ENCODE measurements around the gene RPS19BP1.
A peak's percentile ranks its signal among the peaks of the same experiment; 100 is the strongest.
"Not testable (repeated sequence)": the region's sequence is repeated elsewhere in the genome, so short reads cannot be mapped to it uniquely, and the experiment has no call there.

RPS19BP1 gene

DNA sequence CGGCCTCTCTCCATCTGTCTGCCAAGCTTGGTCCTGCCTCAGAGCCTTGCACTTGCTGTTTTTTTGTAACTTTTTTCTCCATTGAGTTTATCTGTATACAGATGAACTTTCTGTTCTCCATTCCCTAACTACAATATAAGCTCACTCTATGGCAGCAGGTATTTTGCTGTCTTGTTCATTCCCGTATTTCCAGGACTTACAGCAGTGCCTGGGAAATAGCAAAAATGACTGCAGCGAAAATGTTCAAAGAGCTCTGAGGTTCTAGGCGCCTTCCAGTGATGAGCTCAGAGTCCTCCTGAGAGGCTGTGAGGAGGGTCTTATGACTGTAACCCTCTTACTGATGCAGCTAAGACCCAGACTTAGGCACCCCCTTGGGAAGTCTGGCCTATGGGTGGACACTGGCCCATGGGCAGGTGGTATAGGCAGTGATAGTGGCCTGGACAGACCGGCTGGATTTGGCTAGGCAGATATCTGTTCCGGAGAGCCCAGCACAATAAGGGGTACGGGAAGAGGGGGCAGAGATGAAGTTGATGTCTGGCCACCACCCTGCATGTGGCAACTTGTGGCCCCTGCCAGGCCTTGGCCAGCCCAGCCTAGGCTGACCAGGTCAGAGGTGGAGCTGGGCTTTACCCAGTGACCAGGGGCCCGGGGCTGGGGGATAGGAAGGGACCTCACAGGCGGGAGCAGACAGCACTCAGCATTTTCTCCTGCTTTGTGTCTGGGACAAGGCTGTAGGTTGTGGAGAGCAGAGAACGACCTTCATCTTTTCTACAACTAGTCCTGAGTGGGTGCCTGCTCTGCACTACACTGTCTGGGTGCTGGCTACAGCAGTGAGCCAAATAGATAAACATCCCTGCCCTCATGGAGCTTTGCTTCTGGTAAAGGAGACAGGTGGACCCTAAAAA, 7.5 kb downstream of the RPS19BP1 start:
- H3K9me3 ChIP-seq (ENCODE audit: insufficient read depth, low read length), result no peaks in the 10 kb centered on the region
- peaks cover 25% of the 10 kb centered on the region for H3K79me2 ChIP-seq (ENCODE audit: insufficient read depth, low read length)
- TF ChIP-seq EZH2phosphoT487 (conservative IDR thresholded peaks at IDR 0.05; ENCODE audit: low read length), result no peak
- TF ChIP-seq, protein P1, sequence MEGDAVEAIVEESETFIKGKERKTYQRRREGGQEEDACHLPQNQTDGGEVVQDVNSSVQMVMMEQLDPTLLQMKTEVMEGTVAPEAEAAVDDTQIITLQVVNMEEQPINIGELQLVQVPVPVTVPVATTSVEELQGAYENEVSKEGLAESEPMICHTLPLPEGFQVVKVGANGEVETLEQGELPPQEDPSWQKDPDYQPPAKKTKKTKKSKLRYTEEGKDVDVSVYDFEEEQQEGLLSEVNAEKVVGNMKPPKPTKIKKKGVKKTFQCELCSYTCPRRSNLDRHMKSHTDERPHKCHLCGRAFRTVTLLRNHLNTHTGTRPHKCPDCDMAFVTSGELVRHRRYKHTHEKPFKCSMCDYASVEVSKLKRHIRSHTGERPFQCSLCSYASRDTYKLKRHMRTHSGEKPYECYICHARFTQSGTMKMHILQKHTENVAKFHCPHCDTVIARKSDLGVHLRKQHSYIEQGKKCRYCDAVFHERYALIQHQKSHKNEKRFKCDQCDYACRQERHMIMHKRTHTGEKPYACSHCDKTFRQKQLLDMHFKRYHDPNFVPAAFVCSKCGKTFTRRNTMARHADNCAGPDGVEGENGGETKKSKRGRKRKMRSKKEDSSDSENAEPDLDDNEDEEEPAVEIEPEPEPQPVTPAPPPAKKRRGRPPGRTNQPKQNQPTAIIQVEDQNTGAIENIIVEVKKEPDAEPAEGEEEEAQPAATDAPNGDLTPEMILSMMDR (IDR thresholded peaks at IDR 0.05; ENCODE audit: insufficient read depth, low read length, poor library complexity, severe bottlenecking), result no peak
- H4K20me1 ChIP-seq (ENCODE audit: low read depth, low read length), result peaks cover 11% of the 10 kb centered on the region; the same call in 1 of the 2 replicates
- no peaks in the 10 kb centered on the region for H3K9me2 ChIP-seq (replicated peaks; ENCODE audit: insufficient read depth, low read length)
- peaks cover 19% of the 10 kb centered on the region for H3K36me3 ChIP-seq (ENCODE audit: low read length)
- H3K27ac ChIP-seq (ENCODE audit: low read depth, low read length), result peak overlapping the region; percentile 17
- no peak overlapping the region for H3K4me3 ChIP-seq (ENCODE audit: insufficient read depth, low read length, poor library complexity, severe bottlenecking)
- peak overlapping the region; percentile 8 for H3K4me2 ChIP-seq (ENCODE audit: low read depth, low read length, poor library complexity, severe bottlenecking)
- no peaks in the 10 kb centered on the region for H3K27me3 ChIP-seq (ENCODE audit: low read length)
- H3K9ac ChIP-seq (ENCODE audit: low read length), result no peak overlapping the region
- no peak overlapping the region for H2AFZ ChIP-seq (ENCODE audit: low read depth, low read length, severe bottlenecking)
- peaks cover 90% of the 10 kb centered on the region for H3F3A ChIP-seq (ENCODE audit: insufficient read depth)

DNA sequence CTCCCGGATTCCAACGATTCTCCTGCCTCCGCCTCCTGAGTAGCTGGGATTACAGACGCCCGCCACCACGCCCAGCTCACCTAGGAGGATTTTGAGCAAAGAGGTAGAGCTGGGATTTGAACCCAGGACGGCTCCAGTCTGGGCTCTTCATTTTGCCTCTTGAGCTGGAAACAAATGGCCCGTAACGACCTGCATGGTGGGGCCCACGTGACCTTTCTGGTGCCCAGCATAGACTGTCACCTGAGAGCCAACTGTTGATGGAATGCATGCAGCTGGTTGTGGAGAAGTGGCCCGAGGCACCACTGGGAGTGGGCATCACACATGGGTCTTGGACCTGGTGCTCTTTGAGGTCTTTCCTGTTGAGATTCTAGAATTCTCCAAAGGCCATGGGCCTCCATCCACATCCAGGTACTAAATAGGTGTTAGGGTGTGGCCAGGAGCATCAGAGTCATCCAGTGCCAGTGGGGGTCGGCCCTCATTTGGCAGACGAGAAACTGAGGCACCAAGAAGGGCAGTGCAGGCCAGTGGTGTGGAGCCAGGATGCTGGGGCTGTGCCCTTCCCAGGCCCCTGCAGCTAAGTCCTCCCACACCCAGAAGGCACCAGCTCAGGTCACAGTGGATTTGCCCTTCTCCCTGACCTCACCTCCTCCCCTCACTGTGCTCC, 8.3 kb downstream of the RPS19BP1 start:
- TF ChIP-seq, protein P1 (IDR thresholded peaks at IDR 0.05; ENCODE audit: insufficient read depth, low read length, poor library complexity, severe bottlenecking), result no peak
- no peak for TF ChIP-seq EZH2phosphoT487 (conservative IDR thresholded peaks at IDR 0.05; ENCODE audit: low read length)
- Histone ChIP-seq H3K4me3 (ENCODE audit: insufficient read depth, low read length, poor library complexity, severe bottlenecking) (no peak overlapping the region), H3K4me2 (ENCODE audit: low read depth, low read length, poor library complexity, severe bottlenecking) (peak overlapping the region; percentile 8), H3K27ac (ENCODE audit: low read depth, low read length) (peak overlapping the region; percentile 17; the same call in 1 of the 2 replicates), H4K20me1 (ENCODE audit: low read depth, low read length) (peaks cover 11% of the 10 kb centered on the region; the same call in 1 of the 2 replicates), H3F3A (ENCODE audit: insufficient read depth) (peaks cover 82% of the 10 kb centered on the region), H3K36me3 (ENCODE audit: low read length) (peaks cover 19% of the 10 kb centered on the region), H3K9ac (ENCODE audit: low read length) (no peak overlapping the region), H3K9me3 (ENCODE audit: insufficient read depth, low read length) (no peaks in the 10 kb centered on the region), H3K79me2 (ENCODE audit: insufficient read depth, low read length) (peaks cover 28% of the 10 kb centered on the region), H3K27me3 (ENCODE audit: low read length) (no peaks in the 10 kb centered on the region), H3K9me2 (replicated peaks; ENCODE audit: insufficient read depth, low read length) (no peaks in the 10 kb centered on the region), H2AFZ (ENCODE audit: low read depth, low read length, severe bottlenecking) (no peak overlapping the region)

DNA sequence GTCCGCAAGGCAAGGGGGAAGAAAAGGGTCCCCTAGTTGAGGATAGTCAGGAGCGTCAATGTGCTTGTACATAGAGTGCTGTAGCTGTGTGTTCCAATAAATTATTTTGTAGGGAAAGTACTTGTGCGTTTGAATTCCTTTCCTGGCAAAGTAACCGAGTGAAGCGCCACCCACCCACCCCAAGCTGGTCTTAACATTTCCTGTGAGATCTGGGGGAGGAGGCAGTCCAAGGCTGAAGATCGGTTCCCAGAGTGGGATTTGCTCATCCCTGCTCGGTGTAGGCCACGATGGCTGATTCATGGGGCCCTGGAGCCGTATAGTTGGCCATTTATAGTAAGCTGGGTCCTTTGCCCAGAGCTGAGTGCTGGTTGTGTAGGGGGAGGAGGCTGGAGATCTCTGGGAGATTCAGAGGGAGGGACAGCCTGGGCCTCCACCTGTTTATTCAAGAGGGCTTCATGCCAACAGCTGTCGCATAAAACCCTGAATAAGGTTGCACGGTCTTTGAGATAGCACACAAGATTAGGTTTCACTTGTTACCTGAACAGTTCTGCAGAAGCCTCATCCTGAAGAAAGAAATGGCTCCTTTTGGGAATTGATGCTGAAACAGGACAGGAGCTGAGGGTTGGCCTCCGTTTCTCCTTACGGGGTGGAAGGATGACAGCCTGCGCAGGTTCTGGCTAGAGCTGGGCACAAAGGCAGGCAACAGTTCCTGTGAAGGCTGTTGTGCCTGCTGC, 9.8 kb downstream of the RPS19BP1 start:
- Histone ChIP-seq H3K27ac (ENCODE audit: low read depth, low read length) (peak overlapping the region; percentile 90), H3K9me3 (ENCODE audit: insufficient read depth, low read length) (no peaks in the 10 kb centered on the region), H3K4me3 (ENCODE audit: insufficient read depth, low read length, poor library complexity, severe bottlenecking) (peak overlapping the region; percentile 87), H3K27me3 (ENCODE audit: low read length) (no peaks in the 10 kb centered on the region), H3K9me2 (replicated peaks; ENCODE audit: insufficient read depth, low read length) (no peaks in the 10 kb centered on the region), H3K36me3 (ENCODE audit: low read length) (peaks cover 19% of the 10 kb centered on the region), H4K20me1 (ENCODE audit: low read depth, low read length) (peaks cover 11% of the 10 kb centered on the region; the same call in 1 of the 2 replicates), H2AFZ (ENCODE audit: low read depth, low read length, severe bottlenecking) (no peak overlapping the region), H3F3A (ENCODE audit: insufficient read depth) (peaks cover 81% of the 10 kb centered on the region), H3K9ac (ENCODE audit: low read length) (peak overlapping the region; percentile 99), H3K4me2 (ENCODE audit: low read depth, low read length, poor library complexity, severe bottlenecking) (peak overlapping the region; percentile 64), H3K79me2 (ENCODE audit: insufficient read depth, low read length) (peaks cover 38% of the 10 kb centered on the region)
- TF ChIP-seq, protein P1 (IDR thresholded peaks at IDR 0.05; ENCODE audit: insufficient read depth, low read length, poor library complexity, severe bottlenecking), result no peak
- no peak for TF ChIP-seq EZH2phosphoT487 (conservative IDR thresholded peaks at IDR 0.05; ENCODE audit: low read length)

DNA sequence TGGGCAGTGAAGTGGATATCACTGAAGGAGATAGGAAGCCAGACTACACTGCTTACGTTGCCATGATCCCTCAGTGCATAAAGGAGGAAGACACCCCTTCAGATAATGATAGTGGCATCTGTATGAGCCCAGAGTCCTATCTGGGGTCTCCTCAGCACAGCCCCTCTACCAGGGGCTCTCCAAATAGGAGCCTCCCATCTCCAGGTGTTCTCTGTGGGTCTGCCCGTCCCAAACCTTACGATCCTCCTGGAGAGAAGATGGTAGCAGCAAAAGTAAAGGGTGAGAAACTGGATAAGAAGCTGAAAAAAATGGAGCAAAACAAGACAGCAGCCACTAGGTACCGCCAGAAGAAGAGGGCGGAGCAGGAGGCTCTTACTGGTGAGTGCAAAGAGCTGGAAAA, 10.5 kb downstream of the RPS19BP1 start:
- H3K79me2 ChIP-seq (ENCODE audit: insufficient read depth, low read length), result peaks cover 38% of the 10 kb centered on the region
- H4K20me1 ChIP-seq (ENCODE audit: low read depth, low read length), result peaks cover 11% of the 10 kb centered on the region; the same call in 1 of the 2 replicates
- peak overlapping the region; percentile 64 for H3K4me2 ChIP-seq (ENCODE audit: low read depth, low read length, poor library complexity, severe bottlenecking)
- H3K36me3 ChIP-seq (ENCODE audit: low read length), result peaks cover 19% of the 10 kb centered on the region
- H3K9me3 ChIP-seq (ENCODE audit: insufficient read depth, low read length); H3K9me2 ChIP-seq (replicated peaks; ENCODE audit: insufficient read depth, low read length); H2AFZ ChIP-seq (ENCODE audit: low read depth, low read length, severe bottlenecking); H3K27me3 ChIP-seq (ENCODE audit: low read length): not testable (repeated sequence)
- peak overlapping the region; percentile 87 for H3K4me3 ChIP-seq (ENCODE audit: insufficient read depth, low read length, poor library complexity, severe bottlenecking)
- peak overlapping the region; percentile 99 for H3K9ac ChIP-seq (ENCODE audit: low read length)
- H3K27ac ChIP-seq (ENCODE audit: low read depth, low read length), result peak overlapping the region; percentile 90
- H3F3A ChIP-seq (ENCODE audit: insufficient read depth), result peaks cover 81% of the 10 kb centered on the region
